ENCODE measurements around the gene LAMA2.

GRCh38 chr6:129476810-129477209 lies 593.9 kb downstream of the LAMA2 start:
- TF ChIP-seq EZH2 (IDR thresholded peaks at IDR 0.05; ENCODE audit: borderline replicate concordance, low read depth, low read length, severe bottlenecking) (no peak), GATA2 (IDR thresholded peaks at IDR 0.05; ENCODE audit: insufficient read depth, insufficient read length, low read depth, low read length) (no peak), MYC (IDR thresholded peaks at IDR 0.05; ENCODE audit: low read depth, low read length) (no peak), POLR2A (IDR thresholded peaks at IDR 0.05; ENCODE audit: low read depth, low read length) (no peak), POLR2AphosphoS5 (IDR thresholded peaks at IDR 0.05; ENCODE audit: insufficient read depth, low read depth, low read length) (no peak), JUN (IDR thresholded peaks at IDR 0.05; ENCODE audit: borderline replicate concordance, insufficient read depth, insufficient read length, low read depth) (no peak)
- TF ChIP-seq, protein P1, sequence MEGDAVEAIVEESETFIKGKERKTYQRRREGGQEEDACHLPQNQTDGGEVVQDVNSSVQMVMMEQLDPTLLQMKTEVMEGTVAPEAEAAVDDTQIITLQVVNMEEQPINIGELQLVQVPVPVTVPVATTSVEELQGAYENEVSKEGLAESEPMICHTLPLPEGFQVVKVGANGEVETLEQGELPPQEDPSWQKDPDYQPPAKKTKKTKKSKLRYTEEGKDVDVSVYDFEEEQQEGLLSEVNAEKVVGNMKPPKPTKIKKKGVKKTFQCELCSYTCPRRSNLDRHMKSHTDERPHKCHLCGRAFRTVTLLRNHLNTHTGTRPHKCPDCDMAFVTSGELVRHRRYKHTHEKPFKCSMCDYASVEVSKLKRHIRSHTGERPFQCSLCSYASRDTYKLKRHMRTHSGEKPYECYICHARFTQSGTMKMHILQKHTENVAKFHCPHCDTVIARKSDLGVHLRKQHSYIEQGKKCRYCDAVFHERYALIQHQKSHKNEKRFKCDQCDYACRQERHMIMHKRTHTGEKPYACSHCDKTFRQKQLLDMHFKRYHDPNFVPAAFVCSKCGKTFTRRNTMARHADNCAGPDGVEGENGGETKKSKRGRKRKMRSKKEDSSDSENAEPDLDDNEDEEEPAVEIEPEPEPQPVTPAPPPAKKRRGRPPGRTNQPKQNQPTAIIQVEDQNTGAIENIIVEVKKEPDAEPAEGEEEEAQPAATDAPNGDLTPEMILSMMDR (IDR thresholded peaks at IDR 0.05; ENCODE audit: extremely low read depth in 1 of 2, insufficient read depth in 1 of 2, low read depth in 1 of 2, low read length in 2 of 2), result no peak
- TF ChIP-seq, protein P2, sequence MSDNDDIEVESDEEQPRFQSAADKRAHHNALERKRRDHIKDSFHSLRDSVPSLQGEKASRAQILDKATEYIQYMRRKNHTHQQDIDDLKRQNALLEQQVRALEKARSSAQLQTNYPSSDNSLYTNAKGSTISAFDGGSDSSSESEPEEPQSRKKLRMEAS (IDR thresholded peaks at IDR 0.05; ENCODE audit: insufficient read depth, insufficient read length), result no peak

All from endothelial cell of umbilical vein (primary cell).